ENCODE data around the gene SLC6A8.

DNA sequence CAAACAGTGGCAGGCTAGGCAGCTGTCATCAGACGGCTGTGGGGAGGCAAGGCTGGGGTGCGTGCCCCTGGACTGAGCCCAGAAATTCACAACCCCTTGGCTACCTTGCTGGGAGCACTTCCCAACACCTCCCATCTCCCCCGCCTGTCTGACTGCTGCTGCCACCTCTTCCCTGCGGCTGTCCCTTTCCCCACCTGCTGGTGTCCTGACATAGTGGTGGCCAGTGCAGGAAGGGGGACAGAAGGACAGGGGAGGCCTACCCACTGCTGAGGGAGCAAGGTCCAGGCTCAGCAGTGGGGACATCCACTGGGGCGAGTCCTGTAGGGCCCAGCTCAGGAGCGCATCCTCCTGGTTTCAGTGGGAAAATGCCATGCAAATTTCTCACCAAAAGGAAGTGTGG lies 40.4 kb downstream of the SLC6A8 start:
- TF ChIP-seq HDGF (IDR thresholded peaks at IDR 0.05; ENCODE audit: borderline replicate concordance), result no peak
- TF ChIP-seq NFRKB (IDR thresholded peaks at IDR 0.05), result no peak
- TF ChIP-seq TARDBP (IDR thresholded peaks at IDR 0.05), result no peak
- TF ChIP-seq CTBP1 (IDR thresholded peaks at IDR 0.05; ENCODE audit: borderline replicate concordance), result no peak
- no peak for TF ChIP-seq SUZ12 (IDR thresholded peaks at IDR 0.05)
- no peak for TF ChIP-seq BHLHE40 (IDR thresholded peaks at IDR 0.05; ENCODE audit: borderline replicate concordance)
- TF ChIP-seq ARNT (IDR thresholded peaks at IDR 0.05), result no peak
- TF ChIP-seq, protein P1, sequence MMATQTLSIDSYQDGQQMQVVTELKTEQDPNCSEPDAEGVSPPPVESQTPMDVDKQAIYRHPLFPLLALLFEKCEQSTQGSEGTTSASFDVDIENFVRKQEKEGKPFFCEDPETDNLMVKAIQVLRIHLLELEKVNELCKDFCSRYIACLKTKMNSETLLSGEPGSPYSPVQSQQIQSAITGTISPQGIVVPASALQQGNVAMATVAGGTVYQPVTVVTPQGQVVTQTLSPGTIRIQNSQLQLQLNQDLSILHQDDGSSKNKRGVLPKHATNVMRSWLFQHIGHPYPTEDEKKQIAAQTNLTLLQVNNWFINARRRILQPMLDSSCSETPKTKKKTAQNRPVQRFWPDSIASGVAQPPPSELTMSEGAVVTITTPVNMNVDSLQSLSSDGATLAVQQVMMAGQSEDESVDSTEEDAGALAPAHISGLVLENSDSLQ (IDR thresholded peaks at IDR 0.05), result no peak

Data from HEK293T (cell line).